HG02884 (cell line): ENCODE data around the gene PSMA2.
"Not testable (repeated sequence)": the region's sequence is repeated elsewhere in the genome, so short reads cannot be mapped to it uniquely, and the experiment has no call there.

ENCODE experiments used
- ATAC-seq: cut with Tn5 transposase; IDR thresholded peaks from one replicate; pipeline ENCODE4 v1.9.1; 2021; ENCODE audit warnings: mild to moderate bottlenecking, moderate library complexity; ENCODE audit not compliant: unreplicated experiment

PSMA2 gene

GRCh38 chr7:42910306-42910705, 21.7 kb downstream of the PSMA2 start:
- no peak for ATAC-seq

- no peak for ATAC-seq
Observed at GRCh38 chr7:42907316-42907715, 24.7 kb downstream of the PSMA2 start.

GRCh38 chr7:42906181-42906580, 25.8 kb downstream of the PSMA2 start:
- no peak for ATAC-seq

- ATAC-seq: no peak
Observed at GRCh38 chr7:42902331-42902730, 29.6 kb downstream of the PSMA2 start.

GRCh38 chr7:42900842-42901241, 31.1 kb downstream of the PSMA2 start:
- no peak for ATAC-seq

GRCh38 chr7:42893346-42894240, 38.4 kb downstream of the PSMA2 start:
- ATAC-seq: no peak

GRCh38 chr7:42886893-42887505, 45.0 kb downstream of the PSMA2 start:
- ATAC-seq: no peak

GRCh38 chr7:42886129-42886528, 45.8 kb downstream of the PSMA2 start:
- ATAC-seq: no peak

- ATAC-seq: not testable (repeated sequence)
Observed at GRCh38 chr7:42885183-42885582, 46.8 kb downstream of the PSMA2 start.

GRCh38 chr7:42883950-42884349, 48.0 kb downstream of the PSMA2 start:
- no peak for ATAC-seq

GRCh38 chr7:42880392-42880791, 51.6 kb downstream of the PSMA2 start:
- no peak for ATAC-seq

GRCh38 chr7:42878303-42878702, 53.7 kb downstream of the PSMA2 start:
- no peak for ATAC-seq

GRCh38 chr7:42877862-42878261, 54.1 kb downstream of the PSMA2 start:
- no peak for ATAC-seq

GRCh38 chr7:42876182-42877068, 55.5 kb downstream of the PSMA2 start:
- ATAC-seq: peak; percentile 91

- ATAC-seq: peak; percentile 99
Observed at GRCh38 chr7:42869131-42870020, 62.6 kb downstream of the PSMA2 start.

- no peak for ATAC-seq
Observed at GRCh38 chr7:42868480-42868879, 63.5 kb downstream of the PSMA2 start.
